Loucy (cell line): ENCODE results near the gene BNC1.

ENCODE experiments used
- H2AFZ ChIP-seq: fragments of 200-600 bp; sonication (generic); 2 replicates; pipeline ENCODE4 v1.6.0; 2016; ENCODE audit warnings: antibody characterized with exemption, mild to moderate bottlenecking, low read length, moderate library complexity
- H3F3A ChIP-seq: fragments of 200-600 bp; 2 replicates; pipeline ENCODE4 v1.6.0; 2016; ENCODE audit warnings: antibody characterized with exemption, low read depth, mild to moderate bottlenecking
- H3K27me3 ChIP-seq: fragments of 200-600 bp; sonication (generic); 2 replicates; pipeline ENCODE4 v1.6.1; 2014; ENCODE audit warnings: low read length, mild to moderate bottlenecking; ENCODE audit not compliant: insufficient read depth, poor library complexity, severe bottlenecking
- H3K36me3 ChIP-seq: fragments of 200-600 bp; sonication (generic); 2 replicates; pipeline ENCODE4 v1.6.1; 2016; ENCODE audit warnings: low read length; ENCODE audit not compliant: insufficient read depth
- H3K4me1 ChIP-seq: fragments of 200-600 bp; sonication (generic); 2 replicates; pipeline ENCODE4 v1.5.1; 2014; ENCODE audit warnings: low read length, mild to moderate bottlenecking; ENCODE audit not compliant: insufficient read depth, poor library complexity, severe bottlenecking
- H3K4me2 ChIP-seq: fragments of 200-600 bp; sonication (generic); 2 replicates; pipeline ENCODE4 v1.6.0; 2014; ENCODE audit warnings: antibody characterized with exemption, low read length, low read depth, mild to moderate bottlenecking; ENCODE audit not compliant: poor library complexity, severe bottlenecking
- H3K4me3 ChIP-seq: fragments of 200-600 bp; sonication (generic); 2 replicates; pipeline ENCODE4 v1.5.1; 2014; ENCODE audit warnings: low read length, mild to moderate bottlenecking, mixed read lengths; ENCODE audit not compliant: poor library complexity, severe bottlenecking
- H3K79me2 ChIP-seq: fragments of 200-600 bp; sonication (generic); 2 replicates; pipeline ENCODE4 v1.6.1; 2014; ENCODE audit warnings: low read length; ENCODE audit not compliant: insufficient read depth
- H3K9ac ChIP-seq: fragments of 200-600 bp; sonication (generic); 2 replicates; pipeline ENCODE4 v1.6.0; 2014; ENCODE audit warnings: mild to moderate bottlenecking, low read depth, low read length, moderate library complexity; ENCODE audit not compliant: poor library complexity, severe bottlenecking
- H3K9me2 ChIP-seq: fragments of 200-600 bp; sonication (generic); replicated peaks from 2 replicates; pipeline ENCODE4 v1.6.1; 2016; ENCODE audit warnings: low read depth, low read length, mixed read lengths
- H3K9me3 ChIP-seq: fragments of 200-600 bp; sonication (generic); 2 replicates; pipeline ENCODE4 v1.6.1; 2014; ENCODE audit warnings: mild to moderate bottlenecking, antibody characterized with exemption, low read length, low read depth; ENCODE audit not compliant: insufficient read depth
- H4K20me1 ChIP-seq: fragments of 200-600 bp; sonication (generic); 2 replicates; pipeline ENCODE4 v1.6.0; 2014; ENCODE audit warnings: antibody characterized with exemption, low read length, mild to moderate bottlenecking; ENCODE audit not compliant: insufficient read depth, poor library complexity, severe bottlenecking
- CTCF ChIP-seq: fragments of 200-600 bp; sonication (generic); conservative IDR thresholded peaks from 2 replicates; pipeline ENCODE4 v1.5.1; 2014; ENCODE audit warnings: mild to moderate bottlenecking, antibody characterized with exemption, low read length
- EZH2phosphoT487 ChIP-seq: fragments of 200-600 bp; IDR thresholded peaks from 2 replicates; pipeline ENCODE4 v1.6.1; 2018; ENCODE audit warnings: antibody characterized with exemption, mild to moderate bottlenecking, moderate library complexity, borderline replicate concordance

BNC1 gene

GRCh38 chr15:83209333-83209732 is 75.1 kb downstream of the BNC1 start:
- H3K4me3 ChIP-seq = no peak overlapping the region
- H4K20me1 ChIP-seq = peaks cover 22% of the 10 kb centered on the region

GRCh38 chr15:83208367-83208661 is 76.2 kb downstream of the BNC1 start:
- no peaks in the 10 kb centered on the region for H3K9me2 ChIP-seq
- peaks cover 40% of the 10 kb centered on the region for H3K79me2 ChIP-seq
- H4K20me1 ChIP-seq = peaks cover 32% of the 10 kb centered on the region
- no peaks in the 10 kb centered on the region for H3F3A ChIP-seq
- peak overlapping the region; percentile 78 for H3K9ac ChIP-seq
- H3K36me3 ChIP-seq = no peaks in the 10 kb centered on the region
- peak overlapping the region; percentile 99 for H2AFZ ChIP-seq
- H3K9me3 ChIP-seq = no peaks in the 10 kb centered on the region
- no peaks in the 10 kb centered on the region for H3K27me3 ChIP-seq
- H3K4me2 ChIP-seq = peak overlapping the region; percentile 80
- TF ChIP-seq EZH2phosphoT487 = no peak
- TF ChIP-seq CTCF = no peak; the same call in 1 of the 2 replicates
- H3K4me3 ChIP-seq = peak overlapping the region; percentile 97
- H3K4me1 ChIP-seq = peaks cover 27% of the 10 kb centered on the region

More at GRCh38 chr15:83209333-83209732, 75.1 kb downstream of the BNC1 start:
- no peaks in the 10 kb centered on the region for H3K9me2 ChIP-seq
- H3K27me3 ChIP-seq = no peaks in the 10 kb centered on the region
- H3K9me3 ChIP-seq = no peaks in the 10 kb centered on the region
- peaks cover 26% of the 10 kb centered on the region for H3K4me1 ChIP-seq
- H3K9ac ChIP-seq = no peak overlapping the region
- peaks cover 30% of the 10 kb centered on the region for H3K79me2 ChIP-seq
- peak overlapping the region; percentile 80 for H3K4me2 ChIP-seq
- no peaks in the 10 kb centered on the region for H3K36me3 ChIP-seq
- H2AFZ ChIP-seq = no peak overlapping the region
- no peaks in the 10 kb centered on the region for H3F3A ChIP-seq
- TF ChIP-seq EZH2phosphoT487 (no peak), CTCF (peak; percentile 37)

GRCh38 chr15:83207660-83208366 is 76.7 kb downstream of the BNC1 start, which contains the start of gene HDGFL3:
HDGFL3 (minus strand) TSS chr15:83207823; CDS start chr15:83207414, 409 bp downstream.
- H3K36me3 ChIP-seq = no peaks in the 10 kb centered on the region
- no peaks in the 10 kb centered on the region for H3K9me3 ChIP-seq
- H2AFZ ChIP-seq = peak within 1 kb of the TSS; percentile 99
- peak within 1 kb of the TSS; percentile 88 for H3K9ac ChIP-seq
- H3K9me2 ChIP-seq = no peaks in the 10 kb centered on the region
- peak within 1 kb of the TSS; percentile 97 for H3K4me3 ChIP-seq
- peaks cover 37% of the 10 kb centered on the region for H4K20me1 ChIP-seq
- peaks cover 45% of the 10 kb centered on the region for H3K79me2 ChIP-seq
- peaks cover 32% of the 10 kb centered on the region for H3K4me1 ChIP-seq
- H3F3A ChIP-seq = no peaks in the 10 kb centered on the region
- peak within 1 kb of the TSS; percentile 99 for H3K4me2 ChIP-seq
- no peaks in the 10 kb centered on the region for H3K27me3 ChIP-seq
- TF ChIP-seq EZH2phosphoT487 (no peak), CTCF (peak; percentile 47)
